Neural progenitor cell (in vitro differentiated cells): ENCODE data around the gene GPR65.

Experiments
- EZH2 ChIP-seq: fragments of 200-600 bp; sonication (generic); IDR thresholded peaks from 2 replicates; pipeline ENCODE4 v1.6.1; 2017; ENCODE audit warnings: antibody characterized with exemption, mild to moderate bottlenecking, moderate library complexity
- TF ChIP-seq, protein P1 (sequence below): fragments of 200-600 bp; sonication (generic); IDR thresholded peaks from 2 replicates; pipeline ENCODE4 v1.5.1; 2017; ENCODE audit warnings: antibody characterized with exemption, mild to moderate bottlenecking

DNA sequence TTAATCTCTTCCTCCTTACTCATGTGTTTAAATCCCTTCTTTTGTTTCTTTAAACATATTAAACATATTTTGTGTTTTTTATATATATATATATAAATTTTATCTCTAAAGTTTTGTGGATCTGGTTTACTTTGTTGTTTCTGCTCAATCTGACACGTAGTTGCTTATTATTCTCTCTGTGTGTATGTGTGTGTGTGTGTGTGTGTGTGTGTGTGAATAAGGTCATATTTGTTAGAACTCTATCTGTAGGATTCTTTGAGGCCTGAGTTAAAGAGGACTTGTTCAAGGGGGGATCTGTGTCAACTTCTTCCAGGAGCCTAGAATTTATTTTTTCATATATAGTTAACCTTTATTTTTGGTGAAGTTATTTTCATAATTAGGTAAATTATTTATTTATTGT lies 2.7 kb downstream of the GPR65 start:
- TF ChIP-seq, protein P1, sequence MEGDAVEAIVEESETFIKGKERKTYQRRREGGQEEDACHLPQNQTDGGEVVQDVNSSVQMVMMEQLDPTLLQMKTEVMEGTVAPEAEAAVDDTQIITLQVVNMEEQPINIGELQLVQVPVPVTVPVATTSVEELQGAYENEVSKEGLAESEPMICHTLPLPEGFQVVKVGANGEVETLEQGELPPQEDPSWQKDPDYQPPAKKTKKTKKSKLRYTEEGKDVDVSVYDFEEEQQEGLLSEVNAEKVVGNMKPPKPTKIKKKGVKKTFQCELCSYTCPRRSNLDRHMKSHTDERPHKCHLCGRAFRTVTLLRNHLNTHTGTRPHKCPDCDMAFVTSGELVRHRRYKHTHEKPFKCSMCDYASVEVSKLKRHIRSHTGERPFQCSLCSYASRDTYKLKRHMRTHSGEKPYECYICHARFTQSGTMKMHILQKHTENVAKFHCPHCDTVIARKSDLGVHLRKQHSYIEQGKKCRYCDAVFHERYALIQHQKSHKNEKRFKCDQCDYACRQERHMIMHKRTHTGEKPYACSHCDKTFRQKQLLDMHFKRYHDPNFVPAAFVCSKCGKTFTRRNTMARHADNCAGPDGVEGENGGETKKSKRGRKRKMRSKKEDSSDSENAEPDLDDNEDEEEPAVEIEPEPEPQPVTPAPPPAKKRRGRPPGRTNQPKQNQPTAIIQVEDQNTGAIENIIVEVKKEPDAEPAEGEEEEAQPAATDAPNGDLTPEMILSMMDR, result no peak
- TF ChIP-seq EZH2, result no peak
